Dedifferentiated amniotic fluid mesenchymal stem cell (primary cell): ENCODE measurements around the gene DDX23.
A peak's percentile ranks its signal among the peaks of the same experiment; 100 is the strongest.

ENCODE experiments used
- DNase-seq: peaks from one replicate; pipeline ENCODE4 v3.0.0-alpha.2; 2016; ENCODE audit errors: extremely low spot score

Gene DDX23

GRCh38 chr12:48795550-48796455 is 56.2 kb downstream of the DDX23 start:
- peak; percentile 72 for DNase-seq

GRCh38 chr12:48794870-48795269 is 57.1 kb downstream of the DDX23 start:
- DNase-seq, result peak; percentile 83

DNA sequence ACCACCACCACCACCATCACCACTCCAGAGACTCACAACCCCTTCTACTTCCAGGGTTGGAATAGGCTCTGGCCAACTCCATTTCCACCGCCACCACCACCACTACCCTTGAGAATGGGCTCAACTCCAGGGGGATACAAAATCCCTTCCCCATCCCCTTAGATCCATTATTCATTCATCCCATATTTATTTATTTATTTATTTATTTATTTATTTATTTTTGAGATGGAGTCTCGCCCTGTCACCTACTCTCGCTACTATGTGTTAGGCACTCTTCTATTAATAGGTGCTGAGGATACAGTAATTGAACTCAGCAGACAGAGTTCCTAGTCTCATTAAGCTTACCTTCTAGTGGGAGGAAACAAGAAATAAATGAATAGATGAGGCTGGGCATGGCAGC is 58.3 kb downstream of the DDX23 start:
- no peak for DNase-seq

DNA sequence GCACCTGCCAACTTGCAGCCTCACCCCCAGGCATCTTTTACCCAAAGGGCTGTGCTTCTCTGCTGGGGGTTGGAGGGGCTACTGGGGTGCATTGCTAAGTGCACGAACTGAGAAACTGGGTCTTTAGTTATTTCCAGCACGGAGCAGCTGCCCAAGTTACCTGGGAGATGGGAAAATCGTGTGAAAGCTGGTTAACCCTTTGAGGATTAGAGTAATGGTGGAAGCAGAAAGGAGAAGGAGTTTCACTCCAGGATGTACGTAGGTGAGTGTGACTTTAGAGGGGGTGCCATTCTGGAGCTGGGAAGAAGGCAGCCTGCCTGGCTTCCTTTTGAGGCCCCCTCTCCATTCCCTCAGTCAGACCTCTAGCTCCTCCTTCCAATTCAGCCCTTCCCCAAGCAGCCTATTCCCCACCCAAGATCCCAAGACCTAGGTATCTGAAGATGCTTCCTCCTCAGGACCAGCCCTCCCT is 62.1 kb downstream of the DDX23 start:
- no peak for DNase-seq

DNA sequence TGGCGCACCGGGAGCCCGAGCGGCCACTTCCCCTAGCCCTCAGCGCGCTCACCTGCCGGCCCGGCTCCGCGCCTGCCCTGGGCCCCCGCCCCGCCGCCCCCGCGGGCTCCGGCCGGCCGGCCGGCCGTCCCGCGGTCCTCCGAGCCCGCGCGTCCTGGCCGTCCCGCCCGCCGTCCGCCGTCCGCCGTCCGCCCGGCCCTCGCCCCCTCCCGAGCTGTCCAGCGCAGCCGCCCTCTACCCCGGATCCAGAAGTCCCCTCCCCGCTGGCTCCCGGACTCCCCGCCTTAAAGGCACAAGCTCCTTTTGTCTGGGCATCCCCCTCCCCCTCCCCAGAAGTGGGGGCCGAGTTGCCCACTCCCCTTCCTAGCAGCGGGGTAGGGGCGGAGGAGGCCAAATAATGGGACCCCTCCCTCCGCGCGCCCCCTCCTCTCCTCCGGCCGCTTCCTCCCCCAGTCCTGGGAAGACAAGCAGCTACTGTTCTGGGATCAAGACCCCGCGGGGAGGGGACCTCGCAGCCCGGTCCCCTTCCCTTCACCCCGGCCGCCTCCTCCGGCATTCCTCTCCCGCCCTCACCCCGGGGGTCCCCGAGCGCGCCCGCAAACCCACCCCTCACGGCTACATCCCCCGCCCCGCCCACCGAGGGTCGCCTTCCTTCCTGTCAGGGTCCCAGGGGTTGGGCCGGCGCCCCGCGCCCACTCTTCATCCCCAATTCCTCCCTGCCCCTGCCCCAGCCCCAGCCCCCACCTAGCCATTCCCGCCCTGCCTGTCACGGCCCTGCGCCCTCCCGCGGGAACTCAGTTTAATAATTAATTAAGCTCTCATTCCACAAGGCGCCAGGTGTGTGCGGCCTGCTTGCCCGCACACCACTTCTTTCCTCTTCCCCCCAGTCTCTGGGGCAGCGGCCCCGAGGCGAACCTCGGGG is 62.8 kb downstream of the DDX23 start, which contains the start of gene ADCY6:
Gene ADCY6 (minus strand): TSS at position 236 of the 922 bp plus-strand sequence. CDS start 5,655 bp downstream, outside the sequence.
- peak; percentile 67 for DNase-seq

DNA sequence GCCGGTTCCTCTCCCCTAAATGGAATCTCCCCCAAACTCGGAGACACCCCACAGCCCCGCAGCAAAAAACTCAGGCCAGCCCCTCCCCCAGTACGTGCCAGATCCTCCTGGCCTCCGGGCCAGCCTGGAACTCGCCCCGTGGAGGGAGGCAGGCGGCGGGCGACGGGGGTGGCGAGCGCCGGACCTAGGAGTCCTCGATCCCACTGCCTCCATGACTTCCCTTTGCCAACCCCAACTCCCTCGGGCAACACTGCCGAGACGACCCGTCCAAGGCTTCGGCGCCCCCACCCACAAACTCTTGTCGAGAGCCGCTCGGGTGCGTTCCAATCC is 63.5 kb downstream of the DDX23 start:
- DNase-seq, result no peak

DNA sequence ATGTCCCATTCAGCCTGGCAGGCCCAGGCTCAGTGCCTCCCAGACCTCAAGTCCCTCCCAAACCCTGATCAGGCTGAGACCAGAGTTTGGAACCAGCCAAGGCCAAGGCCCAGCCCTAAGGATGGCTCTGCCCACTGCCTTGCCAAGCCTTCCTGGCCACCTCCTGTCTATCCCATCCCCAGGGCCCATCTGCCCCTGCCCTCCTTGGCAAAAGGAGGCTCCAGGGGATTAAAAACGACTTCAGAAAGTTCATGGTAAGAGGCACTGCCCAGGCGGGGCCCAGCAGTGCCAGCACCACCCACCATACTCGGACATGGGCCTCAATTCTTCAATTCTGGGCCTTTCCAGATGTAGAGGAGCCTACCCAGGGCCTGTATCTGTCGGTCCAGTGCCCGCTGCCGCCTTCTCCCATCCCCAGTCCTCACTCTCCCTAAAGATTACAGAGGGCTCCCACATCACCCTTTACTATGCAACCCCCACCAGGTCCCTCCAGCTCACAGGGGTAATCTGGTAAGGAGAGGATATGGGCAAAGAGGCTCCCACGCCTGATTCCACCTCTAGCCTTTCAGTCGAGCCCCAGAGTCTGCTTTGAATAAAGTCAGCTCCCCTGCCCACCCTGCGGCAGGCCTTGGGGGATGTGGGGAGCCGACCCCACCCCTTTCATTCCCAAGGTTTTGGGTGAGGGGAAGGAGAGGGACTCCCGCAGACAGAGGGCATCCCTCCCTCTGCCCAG is 64.0 kb downstream of the DDX23 start:
- DNase-seq, result no peak

DNA sequence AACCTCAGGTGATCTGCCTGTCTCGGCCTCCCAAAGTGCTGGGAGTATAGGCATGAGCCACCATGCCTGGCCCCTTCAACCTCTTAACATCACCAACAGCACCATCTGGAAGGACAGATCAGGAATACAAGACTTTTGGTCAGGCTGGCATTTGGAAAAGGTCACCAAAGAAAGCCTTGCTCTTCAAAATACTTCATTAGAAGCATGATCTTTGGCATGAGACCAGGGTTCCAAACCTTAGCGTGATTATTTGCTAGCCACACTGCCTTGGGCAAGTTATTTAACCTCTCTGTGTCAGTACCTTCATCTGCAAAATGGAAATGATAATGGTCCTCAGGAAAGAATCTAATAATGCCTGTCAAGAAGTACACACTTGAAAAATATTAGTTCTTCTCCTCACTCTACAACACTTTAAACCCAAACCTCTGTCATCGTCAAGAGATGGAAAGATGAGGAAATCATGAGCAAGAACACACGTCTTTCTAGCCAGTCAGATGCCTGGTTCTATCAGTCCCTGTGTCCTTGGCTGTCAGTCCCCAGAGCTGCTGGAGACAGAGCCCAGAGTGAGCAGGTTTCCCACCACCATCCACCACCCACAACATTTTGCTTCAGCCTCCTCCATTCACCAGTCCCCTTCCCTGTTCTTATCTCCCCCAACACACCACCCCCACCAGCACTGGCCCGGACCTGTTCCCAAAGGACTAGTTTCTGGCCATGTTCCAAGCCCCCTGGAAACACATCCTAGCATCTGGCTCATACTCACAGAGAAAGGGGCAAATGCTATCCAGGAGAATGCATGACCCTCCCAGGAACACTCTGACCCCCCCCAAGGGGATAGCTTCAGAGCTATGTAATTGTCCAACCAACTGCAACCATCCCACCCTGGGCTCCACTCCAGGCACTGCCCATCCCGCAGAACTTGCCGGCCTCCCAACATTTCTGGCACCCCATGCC is 65.1 kb downstream of the DDX23 start:
- peak; percentile 34 for DNase-seq

DNA sequence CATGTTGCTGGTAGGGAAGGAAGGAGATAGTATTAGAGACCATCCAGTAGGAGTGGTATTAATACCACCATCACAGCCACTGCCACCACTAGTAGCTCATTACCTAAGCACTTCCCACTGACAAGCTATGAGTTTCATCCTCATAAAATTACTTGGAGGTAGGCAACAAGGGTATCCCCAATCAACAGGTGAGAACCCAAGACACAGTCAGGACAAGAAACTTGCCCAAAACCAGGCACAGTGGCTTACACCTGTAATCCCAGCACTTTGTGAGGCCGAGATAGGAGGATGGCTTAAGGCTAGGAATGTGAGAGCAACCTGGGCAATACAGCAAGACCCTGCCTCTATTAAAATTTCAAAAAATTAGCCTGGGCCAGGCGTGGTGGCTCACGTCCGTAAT is 68.5 kb downstream of the DDX23 start:
- DNase-seq, result no peak

GRCh38 chr12:48782457-48783395 is 69.2 kb downstream of the DDX23 start:
- no peak for DNase-seq

DNA sequence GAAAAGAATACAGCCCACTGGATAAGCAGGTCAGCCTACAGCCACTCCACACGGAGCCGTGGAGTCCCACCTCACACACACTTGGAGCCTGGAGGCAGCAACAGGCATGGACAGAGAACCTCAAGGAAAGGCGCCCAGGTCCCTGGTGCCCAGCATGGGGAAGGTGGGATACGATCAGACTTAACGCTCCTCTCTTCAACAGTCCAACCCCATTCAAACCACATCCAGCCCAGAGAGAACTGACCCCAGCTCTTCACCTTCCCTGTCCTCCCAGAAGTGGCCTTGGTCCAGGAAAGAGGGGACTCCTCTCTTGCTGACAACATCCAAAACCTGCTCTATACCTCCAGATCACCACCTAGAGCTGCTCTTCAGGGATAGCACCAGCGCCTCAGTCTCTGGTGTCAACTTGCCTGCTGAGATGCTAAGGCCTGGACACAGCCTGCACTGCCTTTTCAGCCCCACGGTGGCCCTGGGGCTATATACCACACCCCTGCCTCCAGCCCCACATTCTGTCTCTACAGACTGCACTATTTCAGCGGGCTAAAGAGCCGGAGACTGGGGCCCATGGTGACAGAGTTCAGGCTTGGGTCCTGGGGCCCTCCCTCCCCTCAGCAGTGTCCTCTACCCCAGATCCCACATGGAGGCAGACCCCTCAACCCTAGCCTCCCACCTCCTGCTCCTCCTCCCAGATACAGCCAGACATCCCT is 70.1 kb downstream of the DDX23 start:
- no peak for DNase-seq

DNA sequence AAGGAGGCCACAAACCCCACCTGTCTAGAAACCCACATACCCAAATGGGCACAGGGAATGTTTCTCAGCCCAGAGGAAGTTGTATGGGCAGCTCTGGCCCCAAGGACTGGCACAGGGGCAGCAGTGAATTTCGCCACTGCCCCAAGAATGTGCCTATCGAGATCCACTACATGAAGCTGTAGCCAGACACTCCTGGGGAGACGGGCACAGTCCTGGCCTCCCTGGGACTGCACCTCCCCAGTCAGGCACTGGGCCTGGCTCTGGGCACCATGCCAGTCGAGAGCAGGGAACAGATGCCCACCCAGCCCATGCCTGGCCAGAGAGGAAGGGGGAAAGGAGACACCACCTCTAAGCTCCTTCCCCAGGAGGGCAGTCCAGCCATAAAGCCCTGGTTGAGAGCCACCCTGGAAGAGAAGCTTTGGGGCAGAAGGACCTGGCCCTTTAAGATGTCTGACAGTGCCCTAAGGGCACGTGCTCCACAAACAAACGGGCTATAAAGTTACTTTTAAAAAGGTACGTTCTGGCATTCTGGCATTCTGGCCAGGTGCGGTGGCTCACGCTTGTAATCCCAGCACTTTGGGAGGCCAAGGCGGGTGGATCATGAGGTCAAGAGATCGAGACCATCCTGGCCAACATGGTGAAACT is 71.5 kb downstream of the DDX23 start:
- DNase-seq, result no peak

DNA sequence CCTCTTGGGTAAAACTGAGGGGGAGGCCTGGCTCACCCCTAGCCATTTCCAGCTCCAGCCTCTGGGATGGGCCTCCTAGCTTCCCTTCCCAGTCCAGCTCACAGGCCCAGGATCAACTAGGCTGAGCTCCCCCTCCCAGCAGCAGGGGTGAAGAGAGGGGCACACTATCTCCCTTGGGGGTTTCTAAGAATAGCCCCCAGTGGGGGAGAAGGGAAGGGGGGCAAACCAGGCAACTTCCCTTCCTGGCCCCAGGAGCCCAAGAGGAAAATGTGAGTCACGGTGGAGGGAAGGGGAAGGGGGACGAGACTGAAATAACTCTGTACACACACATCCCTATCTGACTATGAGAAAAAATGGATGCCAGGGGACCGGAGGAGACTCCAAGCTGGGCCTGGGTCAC is 72.1 kb downstream of the DDX23 start:
- no peak for DNase-seq
